Small intestine (tissue), 7 donors: Measurements from ENCODE around the gene CCDC88B. TPM values are rescaled to one million over a fixed set of nuclear protein-coding genes. Genes with fewer than 3 reads are reported as not detected.
A peak's percentile ranks its signal among the peaks of the same experiment; 100 is the strongest.

ENCODE experiments used
- DNase-seq, 2 donors: peaks; one replicate each; pipeline versions ENCODE4 v3.0.0 to v3.0.0-alpha.2; 2013
- FAIRE-seq: peaks from 2 replicates; lab custom pipeline; 2012; peaks lifted over from hg19 to GRCh38; lab: Jason Lieb, UNC
- H3K27ac ChIP-seq, 3 donors: one replicate each; pipeline ENCODE4 v1.5.1; 2013; ENCODE audit warnings: low read length in 2 of 3, mild to moderate bottlenecking in 2 of 3, control low read depth in 1 of 3, inconsistent platforms in 1 of 3, low read depth in 1 of 3, moderate library complexity in 1 of 3
- H3K27me3 ChIP-seq, 3 donors: one replicate each; pipeline ENCODE4 v1.6.1; 2013; ENCODE audit warnings: low read length in 3 of 3, inconsistent platforms in 1 of 3; ENCODE audit not compliant: control insufficient read depth in 3 of 3, insufficient read depth in 3 of 3
- H3K36me3 ChIP-seq, 3 donors: one replicate each; pipeline ENCODE4 v1.6.1; 2013; ENCODE audit warnings: low read length in 3 of 3, inconsistent platforms in 1 of 3, low read depth in 1 of 3, mild to moderate bottlenecking in 1 of 3, moderate library complexity in 1 of 3; ENCODE audit not compliant: control insufficient read depth in 3 of 3, insufficient read depth in 2 of 3
- H3K4me1 ChIP-seq, 3 donors: one replicate each; pipeline ENCODE4 v1.6.1; 2013; ENCODE audit warnings: low read length in 2 of 3, inconsistent platforms in 1 of 3, low read depth in 1 of 3, mild to moderate bottlenecking in 1 of 3, moderate library complexity in 1 of 3; ENCODE audit not compliant: control insufficient read depth in 3 of 3, insufficient read depth in 2 of 3
- H3K4me3 ChIP-seq, 3 donors: one replicate each; pipeline ENCODE4 v1.5.1; 2013; ENCODE audit warnings: low read length in 3 of 3, control low read depth in 1 of 3, inconsistent platforms in 1 of 3, low read depth in 1 of 3, mild to moderate bottlenecking in 1 of 3, moderate library complexity in 1 of 3
- H3K9me3 ChIP-seq, 2 donors: one replicate each; pipeline ENCODE4 v1.6.1; 2013; ENCODE audit warnings: low read depth in 1 of 2, low read length in 1 of 2; ENCODE audit not compliant: control insufficient read depth in 2 of 2, insufficient read depth in 1 of 2
- WGBS, 3 donors: extraction: QIAGEN DNeasy Blood & Tissue Kit; methylation state at CpG; one replicate each; pipeline ENCODE4 v1.1.7; 2013; 5-methylcytosine and 5-hydroxymethylcytosine counted together
- polyA plus RNA-seq, 4 donors: library from polyadenylated mRNA; stranded (reverse) in 3 of 4; unstranded in 1 of 4; fragments of 200-250 nt in 3 of 4; fragments of 120-200 nt in 1 of 4; gene quantifications; one replicate each; pipeline versions ENCODE4 v1.2.1 to v1.2.3, GENCODE V29; 2013
- donor health status: healthy with polysubstance abuse.
- donor health status: control.
- donor health status: control.
- donor health status: Bipolar disorder and iron deficiency.
- donor health status: healthy.

CCDC88B gene
- polyA plus RNA-seq, 4 donors, result 13.7 to 363 (median 89.8) TPM

- no peak overlapping the region for H3K4me3 ChIP-seq
- DNase-seq (peak in 1 of 2 donors; percentile 74), FAIRE-seq (no peak)
- no peak overlapping the region for H3K27ac ChIP-seq
- 52 to 67% (median 63%) methylated on average over 18 of the region's 18 CpGs for WGBS, 3 donors
- peaks cover 9 to 27% (median 22%) of the 10 kb centered on the region in 3 donors for H3K36me3 ChIP-seq
- H3K9me3 ChIP-seq, result peaks cover 0 to 4% of the 10 kb centered on the region in 2 donors
- H3K27me3 ChIP-seq, result peaks cover 0 to 9% (median 0%) of the 10 kb centered on the region in 3 donors
- H3K4me1 ChIP-seq, result no peaks in the 10 kb centered on the region
These were observed 33.0 kb downstream of the CCDC88B start for GRCh38 chr11:64372802-64373597.

GRCh38 chr11:64373598-64373974 lies 33.6 kb downstream of the CCDC88B start:
- Histone ChIP-seq H3K4me1 (no peaks in the 10 kb centered on the region), H3K27me3 (peaks cover 0 to 7% (median 0%) of the 10 kb centered on the region in 3 donors), H3K9me3 (peaks cover 0 to 4% of the 10 kb centered on the region in 2 donors), H3K36me3 (peaks cover 8 to 21% (median 18%) of the 10 kb centered on the region in 3 donors), H3K27ac (no peak overlapping the region), H3K4me3 (no peak overlapping the region)
- WGBS, 3 donors, result 60 to 73% (median 69%) methylated on average over 5 of the region's 5 CpGs
- DNase-seq (no peak), FAIRE-seq (no peak)

GRCh38 chr11:64376071-64376470 lies 36.1 kb downstream of the CCDC88B start:
- Histone ChIP-seq H3K4me1 (no peaks in the 10 kb centered on the region), H3K27ac (no peak overlapping the region), H3K27me3 (no peaks in the 10 kb centered on the region), H3K4me3 (no peak overlapping the region), H3K9me3 (peaks cover 0 to 4% of the 10 kb centered on the region in 2 donors), H3K36me3 (peaks cover 2 to 4% (median 3%) of the 10 kb centered on the region in 3 donors)
- FAIRE-seq (no peak), DNase-seq (no peak)
- 92 to 94% (median 94%) methylated on average over 7 of the region's 7 CpGs for WGBS, 3 donors

GRCh38 chr11:64378335-64378880 lies 38.4 kb downstream of the CCDC88B start:
- no peaks in the 10 kb centered on the region for H3K36me3 ChIP-seq
- no peak overlapping the region for H3K4me3 ChIP-seq
- 22 to 48% (median 37%) methylated on average over 13 to 14 of the region's 14 CpGs for WGBS, 3 donors
- FAIRE-seq (no peak), DNase-seq (no peak)
- no peak overlapping the region for H3K27ac ChIP-seq
- peaks cover 0 to 3% (median 0%) of the 10 kb centered on the region in 3 donors for H3K27me3 ChIP-seq
- H3K9me3 ChIP-seq, result no peaks in the 10 kb centered on the region
- no peaks in the 10 kb centered on the region for H3K4me1 ChIP-seq

GRCh38 chr11:64379160-64379559 lies 39.2 kb downstream of the CCDC88B start:
- Histone ChIP-seq H3K27ac (no peak overlapping the region), H3K4me1 (peaks cover 0 to under 1% (median 0%) of the 10 kb centered on the region in 3 donors), H3K9me3 (no peaks in the 10 kb centered on the region), H3K36me3 (no peaks in the 10 kb centered on the region), H3K4me3 (no peak overlapping the region), H3K27me3 (peaks cover 0 to 9% (median 0%) of the 10 kb centered on the region in 3 donors)
- 74 to 87% (median 76%) methylated on average over 15 of the region's 15 CpGs for WGBS, 3 donors
- DNase-seq, result no peak
- no peak for FAIRE-seq

GRCh38 chr11:64379817-64380709 lies 40.1 kb downstream of the CCDC88B start:
- Histone ChIP-seq H3K4me1 (peaks cover 0 to 3% (median 0%) of the 10 kb centered on the region in 3 donors), H3K27me3 (peaks cover 0 to 9% (median 0%) of the 10 kb centered on the region in 3 donors), H3K9me3 (no peaks in the 10 kb centered on the region), H3K4me3 (no peak overlapping the region), H3K27ac (no peak overlapping the region), H3K36me3 (no peaks in the 10 kb centered on the region)
- 64 to 78% (median 74%) methylated on average over 34 to 35 of the region's 35 CpGs for WGBS, 3 donors
- DNase-seq (no peak), FAIRE-seq (no peak)

GRCh38 chr11:64381350-64381749 lies 41.3 kb downstream of the CCDC88B start:
- Histone ChIP-seq H3K9me3 (no peaks in the 10 kb centered on the region), H3K4me3 (no peak overlapping the region), H3K4me1 (peaks cover 0 to 3% (median 0%) of the 10 kb centered on the region in 3 donors), H3K36me3 (no peaks in the 10 kb centered on the region), H3K27ac (no peak overlapping the region), H3K27me3 (peaks cover 0 to 15% (median 0%) of the 10 kb centered on the region in 3 donors)
- 64 to 73% (median 71%) methylated on average over 6 of the region's 6 CpGs for WGBS, 3 donors
- DNase-seq, result no peak
- no peak for FAIRE-seq

- DNase-seq, result no peak
- Histone ChIP-seq H3K27ac (no peak overlapping the region), H3K36me3 (no peaks in the 10 kb centered on the region), H3K4me1 (peaks cover 0 to 3% (median 0%) of the 10 kb centered on the region in 3 donors), H3K9me3 (no peaks in the 10 kb centered on the region), H3K4me3 (no peak overlapping the region), H3K27me3 (peaks cover 0 to 15% (median 0%) of the 10 kb centered on the region in 3 donors)
- WGBS, 3 donors, result 35 to 67% (median 44%) methylated on average over 6 of the region's 6 CpGs
- no peak for FAIRE-seq
These were observed 42.0 kb downstream of the CCDC88B start for GRCh38 chr11:64382047-64382446.
